Astrocyte (in vitro differentiated cells and primary cell): ENCODE measurements around the gene PTPN12. TPM values are rescaled to one million over a fixed set of nuclear protein-coding genes. Genes with fewer than 3 reads are reported as not detected.
"Not testable (repeated sequence)": the region's sequence is repeated elsewhere in the genome, so short reads cannot be mapped to it uniquely, and the experiment has no call there.

Experiments used
- DNase-seq: peaks from one replicate; pipeline ENCODE4 v3.0.0-alpha.2; 2010; ENCODE audit warnings: low read depth
- FAIRE-seq: peaks from 2 replicates; lab custom pipeline; 2011; peaks lifted over from hg19 to GRCh38; lab: Jason Lieb, UNC
- H2AFZ ChIP-seq: 2 replicates; pipeline ENCODE4 v1.6.0; 2012; ENCODE audit warnings: low read depth, low read length, inconsistent platforms
- H3K27ac ChIP-seq: 2 replicates; pipeline ENCODE4 v1.5.1; 2011; ENCODE audit warnings: low read depth, low read length, inconsistent platforms
- H3K27me3 ChIP-seq: 2 replicates; pipeline ENCODE4 v1.6.0; 2011; ENCODE audit warnings: low read length, inconsistent platforms; ENCODE audit not compliant: insufficient read depth
- H3K36me3 ChIP-seq: 2 replicates; pipeline ENCODE4 v1.5.1; 2011; ENCODE audit warnings: low read length, inconsistent platforms; ENCODE audit not compliant: insufficient read depth
- H3K4me1 ChIP-seq: 2 replicates; pipeline ENCODE4 v1.5.1; 2011; ENCODE audit warnings: low read length, inconsistent platforms; ENCODE audit not compliant: insufficient read depth
- H3K4me2 ChIP-seq: 2 replicates; pipeline ENCODE4 v1.6.0; 2012; ENCODE audit warnings: low read length, inconsistent platforms
- H3K4me3 ChIP-seq: 2 replicates; pipeline ENCODE4 v1.5.1; 2011; ENCODE audit warnings: low read depth, mild to moderate bottlenecking, low read length, inconsistent platforms; ENCODE audit not compliant: insufficient read depth
- H3K79me2 ChIP-seq: 2 replicates; pipeline ENCODE4 v1.6.0; 2012; ENCODE audit warnings: mild to moderate bottlenecking, low read length, inconsistent platforms; ENCODE audit not compliant: insufficient read depth
- H3K9ac ChIP-seq: 2 replicates; pipeline ENCODE4 v1.6.0; 2012; ENCODE audit warnings: mild to moderate bottlenecking, low read length, inconsistent platforms
- H3K9me3 ChIP-seq: 2 replicates; pipeline ENCODE4 v1.5.1; 2012; ENCODE audit warnings: low read depth, mild to moderate bottlenecking, low read length, inconsistent platforms; ENCODE audit not compliant: insufficient read depth
- H4K20me1 ChIP-seq: 2 replicates; pipeline ENCODE4 v1.6.0; 2012; ENCODE audit warnings: low read length, inconsistent platforms; ENCODE audit not compliant: insufficient read depth
- H3K27ac Mint-ChIP-seq: one replicate; pipeline ENCODE4 v1.8.0; 2021; ENCODE audit warnings: mild to moderate bottlenecking, mixed read lengths; ENCODE audit not compliant: unreplicated experiment
- H3K27me3 Mint-ChIP-seq: one replicate; pipeline ENCODE4 v1.8.0; 2021; ENCODE audit warnings: low read depth, mixed read lengths; ENCODE audit not compliant: unreplicated experiment
- H3K36me3 Mint-ChIP-seq: one replicate; pipeline ENCODE4 v1.8.0; 2021; ENCODE audit warnings: low read depth, mixed read lengths; ENCODE audit not compliant: unreplicated experiment
- H3K4me1 Mint-ChIP-seq: one replicate; pipeline ENCODE4 v1.8.0; 2021; ENCODE audit warnings: low read depth, mixed read lengths; ENCODE audit not compliant: unreplicated experiment
- H3K4me3 Mint-ChIP-seq: one replicate; pipeline ENCODE4 v1.8.0; 2021; ENCODE audit warnings: mild to moderate bottlenecking, moderate library complexity, mixed read lengths; ENCODE audit not compliant: unreplicated experiment
- H3K9me3 Mint-ChIP-seq: one replicate; pipeline ENCODE4 v1.8.0; 2021; ENCODE audit warnings: mild to moderate bottlenecking, mixed read lengths; ENCODE audit not compliant: unreplicated experiment
- EZH2 ChIP-seq: IDR thresholded peaks from 2 replicates; pipeline ENCODE4 v1.6.1; 2012; ENCODE audit warnings: mild to moderate bottlenecking, low read length, inconsistent platforms; ENCODE audit not compliant: insufficient read depth
- total RNA-seq: library from RNA; stranded (reverse); gene quantifications from 2 replicates; pipeline ENCODE4 v1.2.1, GENCODE V29; 2021
- TF ChIP-seq, protein P1 (sequence below): IDR thresholded peaks from 2 replicates; pipeline ENCODE4 v1.5.1; 2011; ENCODE audit warnings: low read depth, mild to moderate bottlenecking, inconsistent platforms, low read length, moderate library complexity; ENCODE audit not compliant: insufficient read depth

Gene PTPN12
- total RNA-seq, 1 donor from 2014 or later: 111 TPM

DNA sequence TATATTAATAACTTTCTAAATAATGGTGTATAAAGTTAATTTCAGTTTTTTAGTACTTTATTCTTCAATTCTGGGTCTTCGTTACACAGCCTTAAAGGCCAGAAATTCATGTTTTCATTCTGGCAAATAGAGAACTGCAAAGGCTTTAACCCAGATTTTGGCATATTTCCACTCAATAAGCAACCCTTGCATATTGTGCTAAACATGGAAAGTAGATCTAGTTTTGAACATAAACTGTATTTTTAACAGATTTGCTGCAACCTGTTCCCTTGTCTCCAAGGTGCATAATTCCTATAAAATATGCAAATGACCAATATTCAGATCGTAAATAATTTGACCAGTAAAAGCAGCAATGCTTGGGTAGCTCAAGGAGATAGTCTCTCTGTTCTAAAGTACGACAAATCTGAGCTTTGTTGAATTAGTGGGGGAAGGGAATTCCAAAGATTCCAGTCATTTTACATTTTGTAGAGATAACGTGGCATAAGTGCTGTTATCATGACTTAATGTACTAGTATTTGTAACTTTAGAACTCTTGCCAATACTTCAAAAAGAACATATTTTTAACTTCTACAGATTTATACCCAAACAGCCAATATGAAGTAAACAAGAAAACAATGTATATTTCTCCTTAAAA lies 112.7 kb downstream of the PTPN12 start:
- Histone ChIP-seq H3K4me2 (peak overlapping the region; percentile 69), H2AFZ (no peak overlapping the region), H3K9me3 (no peaks in the 10 kb centered on the region), H3K36me3 (peaks cover 24% of the 10 kb centered on the region), H3K4me3 (no peak overlapping the region), H3K27ac (peak overlapping the region; percentile 46), H3K27me3 (no peaks in the 10 kb centered on the region), H3K4me1 (peaks cover 15% of the 10 kb centered on the region), H3K79me2 (no peaks in the 10 kb centered on the region), H4K20me1 (no peaks in the 10 kb centered on the region), H3K9ac (no peak overlapping the region)
- peak overlapping the region; percentile 75 for H3K27ac Mint-ChIP-seq
- H3K9me3 Mint-ChIP-seq: no peaks in the 10 kb centered on the region
- H3K4me1 Mint-ChIP-seq: peaks cover 4% of the 10 kb centered on the region
- no peaks in the 10 kb centered on the region for H3K27me3 Mint-ChIP-seq
- no peak for FAIRE-seq
- TF ChIP-seq, protein P1, sequence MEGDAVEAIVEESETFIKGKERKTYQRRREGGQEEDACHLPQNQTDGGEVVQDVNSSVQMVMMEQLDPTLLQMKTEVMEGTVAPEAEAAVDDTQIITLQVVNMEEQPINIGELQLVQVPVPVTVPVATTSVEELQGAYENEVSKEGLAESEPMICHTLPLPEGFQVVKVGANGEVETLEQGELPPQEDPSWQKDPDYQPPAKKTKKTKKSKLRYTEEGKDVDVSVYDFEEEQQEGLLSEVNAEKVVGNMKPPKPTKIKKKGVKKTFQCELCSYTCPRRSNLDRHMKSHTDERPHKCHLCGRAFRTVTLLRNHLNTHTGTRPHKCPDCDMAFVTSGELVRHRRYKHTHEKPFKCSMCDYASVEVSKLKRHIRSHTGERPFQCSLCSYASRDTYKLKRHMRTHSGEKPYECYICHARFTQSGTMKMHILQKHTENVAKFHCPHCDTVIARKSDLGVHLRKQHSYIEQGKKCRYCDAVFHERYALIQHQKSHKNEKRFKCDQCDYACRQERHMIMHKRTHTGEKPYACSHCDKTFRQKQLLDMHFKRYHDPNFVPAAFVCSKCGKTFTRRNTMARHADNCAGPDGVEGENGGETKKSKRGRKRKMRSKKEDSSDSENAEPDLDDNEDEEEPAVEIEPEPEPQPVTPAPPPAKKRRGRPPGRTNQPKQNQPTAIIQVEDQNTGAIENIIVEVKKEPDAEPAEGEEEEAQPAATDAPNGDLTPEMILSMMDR: no peak
- no peak for TF ChIP-seq EZH2
- DNase-seq: peak; percentile 65
- no peaks in the 10 kb centered on the region for H3K36me3 Mint-ChIP-seq
- H3K4me3 Mint-ChIP-seq: no peak overlapping the region

- Histone ChIP-seq H3K36me3 (peaks cover 22% of the 10 kb centered on the region), H3K79me2 (no peaks in the 10 kb centered on the region), H2AFZ (no peak overlapping the region), H3K9ac (no peak overlapping the region), H3K4me2 (no peak overlapping the region), H3K9me3 (no peaks in the 10 kb centered on the region), H3K27me3 (no peaks in the 10 kb centered on the region), H4K20me1 (peaks cover 3% of the 10 kb centered on the region), H3K27ac (no peak overlapping the region), H3K4me3 (no peak overlapping the region), H3K4me1 (peaks cover 15% of the 10 kb centered on the region)
- Mint-ChIP-seq H3K4me1 (peaks cover 4% of the 10 kb centered on the region), H3K9me3 (no peaks in the 10 kb centered on the region), H3K36me3 (peaks cover 5% of the 10 kb centered on the region), H3K27me3 (no peaks in the 10 kb centered on the region), H3K4me3 (no peak overlapping the region), H3K27ac (peak overlapping the region; percentile 41)
- TF ChIP-seq EZH2: no peak
- TF ChIP-seq, protein P1: peak; percentile 74
- FAIRE-seq (no peak), DNase-seq (no peak)
Observed at GRCh38 chr7:77651575-77652162, 114.6 kb downstream of the PTPN12 start.

DNA sequence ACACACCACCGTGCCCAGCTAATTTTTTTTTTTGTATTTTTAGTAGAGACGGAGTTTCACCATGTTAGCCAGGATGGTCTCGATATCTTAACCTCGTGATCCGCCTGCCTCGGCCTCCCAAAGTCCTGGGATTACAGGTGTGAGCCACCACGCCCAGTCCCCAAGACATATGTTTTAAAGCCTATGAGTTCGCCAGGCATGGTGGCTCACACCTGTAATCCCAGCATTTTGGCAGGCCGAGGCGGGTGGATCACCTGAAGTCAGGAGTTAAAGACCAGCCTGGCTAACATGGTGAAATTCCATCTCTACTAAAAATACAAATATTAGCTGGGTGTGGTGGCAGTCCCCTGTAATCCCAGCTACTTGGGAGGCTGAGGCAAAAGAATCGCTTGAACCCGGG lies 115.7 kb downstream of the PTPN12 start:
- FAIRE-seq, H3K4me3 Mint-ChIP-seq, H3K4me3 ChIP-seq, H4K20me1 ChIP-seq, H3K27me3 ChIP-seq, H3K9me3 ChIP-seq, DNase-seq, H3K27ac Mint-ChIP-seq, H3K9ac ChIP-seq, H3K36me3 Mint-ChIP-seq, H3K4me2 ChIP-seq, H2AFZ ChIP-seq, H3K9me3 Mint-ChIP-seq, H3K4me1 Mint-ChIP-seq, H3K27ac ChIP-seq, H3K79me2 ChIP-seq, H3K27me3 Mint-ChIP-seq: not testable (repeated sequence)
- peaks cover 21% of the 10 kb centered on the region for H3K36me3 ChIP-seq
- H3K4me1 ChIP-seq: peaks cover 15% of the 10 kb centered on the region
